Heart left ventricle (tissue), 16 donors: Measurements from ENCODE around the gene CADPS2. TPM values are rescaled to one million over a fixed set of nuclear protein-coding genes. Genes with fewer than 3 reads are reported as not detected.

Experiments used
- ATAC-seq, 4 donors: fragments of 200-7000 bp; cut with Tn5 transposase; one replicate each; pipeline ENCODE4 v1.9.1; 2020 to 2022; ENCODE audit warnings: moderate library complexity in 4 of 4, mild to moderate bottlenecking in 3 of 4, moderate number of reproducible peaks in 1 of 4
- DNase-seq, 5 donors: peaks; one replicate each; pipeline ENCODE4 v3.0.0-alpha.2; 2020
- H3K27ac ChIP-seq, 12 donors: fragments of 200-600 bp; sonication (generic) in 4 of 12; one replicate each; pipeline versions ENCODE4 v1.5.0 to v1.8.0; 2016 to 2022; ENCODE audit warnings: mild to moderate bottlenecking in 2 of 12
- H3K27me3 ChIP-seq, 9 donors: fragments of 200-600 bp; sonication (generic) in 2 of 9; one replicate each; pipeline versions ENCODE4 v1.5.1 to v1.8.0; 2016 to 2022; ENCODE audit warnings: mild to moderate bottlenecking in 3 of 9
- H3K36me3 ChIP-seq, 9 donors: fragments of 200-600 bp; sonication (generic) in 2 of 9; one replicate each; pipeline versions ENCODE4 v1.5.0 to v1.8.0; 2018 to 2022; ENCODE audit warnings: mild to moderate bottlenecking in 2 of 9
- H3K4me1 ChIP-seq, 12 donors: fragments of 200-600 bp; sonication (generic) in 4 of 12; one replicate each; pipeline versions ENCODE4 v1.5.0 to v1.8.0; 2016 to 2022; ENCODE audit warnings: mild to moderate bottlenecking in 3 of 12
- H3K4me3 ChIP-seq, 12 donors: fragments of 200-600 bp; sonication (generic) in 4 of 12; one replicate each; pipeline versions ENCODE4 v1.5.0 to v1.8.0; 2017 to 2022; ENCODE audit warnings: mild to moderate bottlenecking in 9 of 12, moderate library complexity in 4 of 12
- H3K9me3 ChIP-seq, 12 donors: fragments of 200-600 bp; sonication (generic) in 4 of 12; one replicate each; pipeline versions ENCODE4 v1.5.0 to v1.8.0; 2016 to 2022; ENCODE audit warnings: mild to moderate bottlenecking in 1 of 12
- CTCF ChIP-seq, 12 donors: fragments of 200-600 bp; sonication (generic) in 4 of 12; IDR thresholded peaks; one replicate each; pipeline versions ENCODE4 v1.5.0 to v1.8.0; 2018 to 2022; ENCODE audit warnings: antibody characterized with exemption in 12 of 12, mild to moderate bottlenecking in 5 of 12
- POLR2A ChIP-seq, 2 donors: fragments of 450-650 bp; IDR thresholded peaks; one replicate each; pipeline ENCODE4 v1.6.1; 2017; ENCODE audit warnings: antibody characterized with exemption in 2 of 2, mild to moderate bottlenecking in 2 of 2, moderate library complexity in 2 of 2
- WGBS, 4 donors: extraction: QIAGEN DNeasy Blood & Tissue Kit in 2 of 4; methylation state at CpG; one replicate each; pipeline versions ENCODE4 v1.1.5 to v1.1.7; 2013 to 2018; 5-methylcytosine and 5-hydroxymethylcytosine counted together
- intact Hi-C, 10 donors: fragments of 100-400 bp; cut with DNase I; formaldehyde crosslinking; loops; one replicate each; pipeline versions ENCODE4 v1.11.1 to v1.14.2; 2022
- polyA plus RNA-seq, 2 donors: library from polyadenylated mRNA; stranded (reverse); fragments of 200-250 nt; gene quantifications; one replicate each; pipeline ENCODE4 v1.2.3, GENCODE V29; 2013
- total RNA-seq, 9 donors: library from RNA; depleted of rRNA in 2 of 9; stranded (reverse); fragments of >200 nt in 2 of 9; fragmentation: NEBNext Ultra II Directional in 3 of 9; extraction: Animal tissue kit (Norgen Biotek cat#: 25700) in 3 of 9; gene quantifications; one replicate each; pipeline versions ENCODE4 v1.1.0 to v1.2.4, GENCODE V29; 2016 to 2023
- donor health status: ischemic (EF 13 %, LVEDD 7.1; RV severe dilation, severe dysfunction).
- donor health status: healthy with polysubstance abuse.
- donor health status: DM: no; HTN: yes; CAD: no.
- donor health status: DM: no; HTN: no; CAD: no.
- donor health status: ischemic (EF 25% LVEDD 6.9; RV normal size, moderate dysfunction).
- donor health status: ischemic (EF 25% LVEDD 5.7; RV mildly dilated, moderate dysfunction).
- donor health status: healthy.
- donor health status: DM: yes; HTN: yes; CAD: no.
- donor health status: ischemic (EF 35%, LVEDD 5.7; RV mildly dilated, moderate dysfunction).
- donor health status: nonischemic (EF 11% LVEDD 7.7; RV severe dilation, severe dysfunction).
- donor health status: DM: yes; HTN: yes; CAD: no.
- donor health status: PGD.
- donor health status: ischemic (EF 29% LVEDD 5.4; RV normal size, mild dysfunction).
- donor health status: nonischemic (EF 23%, LVEDD 6.1; RV moderate dilation, normal function).

Gene CADPS2
- total and polyA plus RNA-seq, 11 donors: 6.5 to 29.0 (median 10.3) TPM

GRCh38 chr7:122578350-122578749 is 307.9 kb downstream of the CADPS2 start:
- Histone ChIP-seq H3K27ac (no peak overlapping the region), H3K36me3 (peaks cover 0 to 22% (median 4%) of the 10 kb centered on the region in 9 donors), H3K4me3 (no peak overlapping the region), H3K27me3 (no peaks in the 10 kb centered on the region), H3K9me3 (no peaks in the 10 kb centered on the region), H3K4me1 (no peaks in the 10 kb centered on the region)
- 90 to 95% (median 94%) methylated on average over 2 of the region's 2 CpGs for WGBS, 4 donors
- ATAC-seq (no peak), DNase-seq (no peak)
- TF ChIP-seq CTCF (IDR thresholded peaks at IDR 0.05): no peak
- no peak for TF ChIP-seq POLR2A (IDR thresholded peaks at IDR 0.05)
- intact Hi-C loops: no loop called here

GRCh38 chr7:122577449-122578003 is 308.7 kb downstream of the CADPS2 start:
- TF ChIP-seq CTCF (IDR thresholded peaks at IDR 0.05) (no peak), POLR2A (IDR thresholded peaks at IDR 0.05) (no peak)
- H3K4me1 ChIP-seq: no peaks in the 10 kb centered on the region
- WGBS, 4 donors: 84 to 91% (median 87%) methylated on average over 4 of the region's 4 CpGs
- ATAC-seq: no peak
- no peak overlapping the region for H3K27ac ChIP-seq
- intact Hi-C loops: no loop called here
- no peak for DNase-seq
- no peak overlapping the region for H3K4me3 ChIP-seq
- peaks cover 0 to 22% (median 4%) of the 10 kb centered on the region in 9 donors for H3K36me3 ChIP-seq
- H3K27me3 ChIP-seq: no peaks in the 10 kb centered on the region
- H3K9me3 ChIP-seq: no peaks in the 10 kb centered on the region

GRCh38 chr7:122572706-122573105 is 313.6 kb downstream of the CADPS2 start:
- Histone ChIP-seq H3K4me1 (no peaks in the 10 kb centered on the region), H3K27me3 (no peaks in the 10 kb centered on the region), H3K9me3 (no peaks in the 10 kb centered on the region), H3K4me3 (no peak overlapping the region), H3K36me3 (peaks cover 0 to 4% (median 0%) of the 10 kb centered on the region in 9 donors), H3K27ac (no peak overlapping the region)
- DNase-seq: no peak
- no peak for TF ChIP-seq CTCF (IDR thresholded peaks at IDR 0.05)
- intact Hi-C loops: no loop called here
- no peak for ATAC-seq
- WGBS, 4 donors: 87 to 91% (median 88%) methylated on average over 4 of the region's 4 CpGs

GRCh38 chr7:122561326-122561725 is 324.9 kb downstream of the CADPS2 start:
- no peak for TF ChIP-seq CTCF (IDR thresholded peaks at IDR 0.05)
- TF ChIP-seq POLR2A (IDR thresholded peaks at IDR 0.05): no peak
- DNase-seq (no peak), ATAC-seq (no peak)
- intact Hi-C loops: no loop called here
- no peak overlapping the region for H3K4me3 ChIP-seq
- WGBS, 4 donors: 88 to 98% (median 96%) methylated on average over 2 of the region's 2 CpGs
- no peaks in the 10 kb centered on the region for H3K9me3 ChIP-seq
- H3K27ac ChIP-seq: no peak overlapping the region
- no peaks in the 10 kb centered on the region for H3K4me1 ChIP-seq
- H3K36me3 ChIP-seq: no peaks in the 10 kb centered on the region
- no peaks in the 10 kb centered on the region for H3K27me3 ChIP-seq
